Neutrophil (primary cell): ENCODE measurements around the gene CCL28.
"Not testable (repeated sequence)": the region's sequence is repeated elsewhere in the genome, so short reads cannot be mapped to it uniquely, and the experiment has no call there.

Experiments used
- H3K27ac ChIP-seq: fragments of 200-600 bp; sonication (generic); 2 replicates; pipeline ENCODE4 v1.5.1; 2016; ENCODE audit warnings: mild to moderate bottlenecking, moderate library complexity
- H3K27me3 ChIP-seq: fragments of 200-600 bp; sonication (generic); 2 replicates; pipeline ENCODE4 v1.6.0; 2016; ENCODE audit warnings: mild to moderate bottlenecking
- H3K36me3 ChIP-seq: fragments of 200-600 bp; sonication (generic); 2 replicates; pipeline ENCODE4 v1.5.1; 2017
- H3K4me1 ChIP-seq, 2 experiments: fragments of 200-600 bp in 1 of 2; sonication (generic) in 1 of 2; 1 replicate in 1 of 2; 2 replicates in 1 of 2; pipeline versions ENCODE4 v1.5.1 to v1.6.1; 2013 to 2016; ENCODE audit warnings: low read depth in 1 of 2, low read length in 1 of 2, mild to moderate bottlenecking in 1 of 2, moderate library complexity in 1 of 2; ENCODE audit not compliant: control insufficient read depth in 1 of 2, insufficient read depth in 1 of 2
- H3K4me3 ChIP-seq, 2 experiments: fragments of 200-600 bp in 1 of 2; sonication (generic) in 1 of 2; 1 replicate in 1 of 2; 2 replicates in 1 of 2; pipeline ENCODE4 v1.5.1; 2013 to 2016; ENCODE audit warnings: low read depth in 1 of 2, low read length in 1 of 2, mild to moderate bottlenecking in 1 of 2, moderate library complexity in 1 of 2
- H3K9me3 ChIP-seq: fragments of 200-600 bp; sonication (generic); 2 replicates; pipeline ENCODE4 v1.5.1; 2016
- TF ChIP-seq, protein P1 (sequence below): fragments of 200-600 bp; sonication (generic); IDR thresholded peaks from 2 replicates; pipeline ENCODE4 v1.5.1; 2016; ENCODE audit warnings: antibody characterized with exemption

CCL28 gene

DNA sequence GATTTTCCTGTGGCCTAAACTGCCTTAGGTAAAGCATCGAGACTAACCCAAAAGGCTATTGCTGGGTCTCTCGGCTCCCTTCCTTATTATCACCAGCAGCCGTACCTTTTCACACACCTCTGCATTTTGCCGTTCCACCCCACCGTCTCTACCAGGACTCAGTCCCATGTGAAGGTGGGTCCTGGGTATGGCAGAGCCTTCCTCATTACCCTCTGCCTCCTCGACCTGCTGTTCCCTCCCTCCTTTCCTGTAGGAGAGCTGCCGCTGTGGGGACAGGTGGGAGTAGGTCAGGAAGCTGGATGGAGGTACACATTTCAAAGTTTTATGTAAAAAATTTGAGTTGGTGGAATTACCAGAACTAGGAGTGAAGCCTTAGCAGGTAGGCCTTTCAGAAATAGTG is 1.8 kb downstream of the CCL28 start:
- Histone ChIP-seq H3K4me1 (no peaks in the 10 kb centered on the region), H3K36me3 (no peaks in the 10 kb centered on the region), H3K27me3 (no peaks in the 10 kb centered on the region), H3K27ac (no peak overlapping the region), H3K9me3 (no peaks in the 10 kb centered on the region), H3K4me3 (no peak overlapping the region)
- TF ChIP-seq, protein P1, sequence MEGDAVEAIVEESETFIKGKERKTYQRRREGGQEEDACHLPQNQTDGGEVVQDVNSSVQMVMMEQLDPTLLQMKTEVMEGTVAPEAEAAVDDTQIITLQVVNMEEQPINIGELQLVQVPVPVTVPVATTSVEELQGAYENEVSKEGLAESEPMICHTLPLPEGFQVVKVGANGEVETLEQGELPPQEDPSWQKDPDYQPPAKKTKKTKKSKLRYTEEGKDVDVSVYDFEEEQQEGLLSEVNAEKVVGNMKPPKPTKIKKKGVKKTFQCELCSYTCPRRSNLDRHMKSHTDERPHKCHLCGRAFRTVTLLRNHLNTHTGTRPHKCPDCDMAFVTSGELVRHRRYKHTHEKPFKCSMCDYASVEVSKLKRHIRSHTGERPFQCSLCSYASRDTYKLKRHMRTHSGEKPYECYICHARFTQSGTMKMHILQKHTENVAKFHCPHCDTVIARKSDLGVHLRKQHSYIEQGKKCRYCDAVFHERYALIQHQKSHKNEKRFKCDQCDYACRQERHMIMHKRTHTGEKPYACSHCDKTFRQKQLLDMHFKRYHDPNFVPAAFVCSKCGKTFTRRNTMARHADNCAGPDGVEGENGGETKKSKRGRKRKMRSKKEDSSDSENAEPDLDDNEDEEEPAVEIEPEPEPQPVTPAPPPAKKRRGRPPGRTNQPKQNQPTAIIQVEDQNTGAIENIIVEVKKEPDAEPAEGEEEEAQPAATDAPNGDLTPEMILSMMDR, result no peak

DNA sequence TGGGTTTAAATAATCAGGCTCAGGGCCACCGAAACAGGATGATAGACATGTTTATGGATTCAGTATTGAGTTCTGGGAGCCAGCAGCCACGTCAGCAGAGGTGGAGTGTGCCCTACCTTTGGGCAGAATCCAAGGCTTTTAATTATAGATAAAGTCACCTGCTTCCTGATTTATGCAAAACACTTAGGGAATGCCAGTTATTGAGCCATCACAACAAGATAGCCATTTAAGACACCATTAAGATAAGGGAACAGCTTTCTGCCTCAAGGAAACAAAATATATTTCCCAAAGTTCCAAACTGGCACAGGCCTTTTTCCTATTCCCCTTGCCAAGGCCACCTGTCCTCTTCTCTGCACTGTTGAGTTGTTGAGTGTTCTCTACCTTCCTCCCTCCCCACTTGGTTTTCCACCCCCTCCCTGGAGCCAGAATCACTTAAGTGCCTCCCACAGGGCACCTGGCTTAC is 2.4 kb downstream of the CCL28 start:
- H3K9me3 ChIP-seq, result no peaks in the 10 kb centered on the region
- TF ChIP-seq, protein P1, result no peak
- no peak overlapping the region for H3K27ac ChIP-seq
- no peak overlapping the region for H3K4me3 ChIP-seq
- H3K4me1 ChIP-seq, result no peaks in the 10 kb centered on the region
- no peaks in the 10 kb centered on the region for H3K36me3 ChIP-seq
- no peaks in the 10 kb centered on the region for H3K27me3 ChIP-seq

DNA sequence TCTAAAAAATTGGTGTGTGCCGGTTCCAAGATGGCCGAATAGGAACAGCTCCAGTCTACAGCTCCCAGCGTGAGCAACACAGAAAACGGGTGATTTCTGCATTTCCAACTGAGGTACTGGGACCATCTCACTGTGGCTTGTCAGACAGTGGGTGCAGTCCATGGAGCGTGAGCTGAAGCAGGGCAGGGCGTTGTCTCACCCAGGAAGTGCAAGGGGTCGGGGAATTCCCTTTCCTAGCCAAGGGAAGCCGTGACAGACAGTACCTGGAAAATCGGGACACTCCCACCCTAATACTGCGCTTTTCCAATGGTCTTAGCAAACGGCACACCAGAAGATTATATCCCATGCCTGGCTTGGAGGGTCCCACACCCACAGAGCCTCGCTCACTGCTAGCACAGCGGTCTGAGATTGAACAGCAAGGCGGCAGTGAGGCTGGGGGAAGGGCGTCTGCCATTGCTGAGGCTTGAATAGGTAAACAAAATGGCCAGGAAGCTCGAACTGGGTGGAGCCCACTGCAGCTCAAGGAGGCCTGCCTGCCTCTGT is 9.6 kb downstream of the CCL28 start:
- not testable (repeated sequence) for H3K27ac ChIP-seq, H3K27me3 ChIP-seq, H3K9me3 ChIP-seq

DNA sequence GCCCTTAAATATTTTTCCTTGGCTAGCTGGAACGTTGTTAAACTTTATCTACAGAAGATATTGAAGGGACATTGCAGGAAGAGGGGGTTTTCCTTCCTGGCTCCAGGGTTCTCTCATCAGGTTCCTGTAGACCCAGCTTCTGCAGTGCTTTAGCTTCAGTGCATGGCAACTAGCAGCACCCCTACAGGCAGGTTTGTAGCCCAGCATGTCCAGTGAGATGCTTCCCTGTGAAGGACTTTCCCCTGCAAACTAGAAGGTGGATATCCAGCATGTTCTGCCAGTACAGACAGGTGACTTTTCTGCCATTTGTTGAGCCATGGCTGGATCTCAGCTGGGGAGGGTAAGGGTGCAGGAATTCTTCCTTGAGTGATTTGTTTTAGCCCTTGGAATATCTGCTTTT is 10.4 kb downstream of the CCL28 start:
- Histone ChIP-seq H3K36me3 (no peaks in the 10 kb centered on the region), H3K4me3 (no peak overlapping the region), H3K27ac (no peak overlapping the region), H3K4me1 (peaks cover 4 to 6% of the 10 kb centered on the region in 2 experiments), H3K27me3 (no peaks in the 10 kb centered on the region), H3K9me3 (no peaks in the 10 kb centered on the region)
- TF ChIP-seq, protein P1, result no peak

More for the DNA sequence above, 9.6 kb downstream of the CCL28 start:
- not testable (repeated sequence) for H3K4me1 ChIP-seq, H3K4me3 ChIP-seq, H3K36me3 ChIP-seq

DNA sequence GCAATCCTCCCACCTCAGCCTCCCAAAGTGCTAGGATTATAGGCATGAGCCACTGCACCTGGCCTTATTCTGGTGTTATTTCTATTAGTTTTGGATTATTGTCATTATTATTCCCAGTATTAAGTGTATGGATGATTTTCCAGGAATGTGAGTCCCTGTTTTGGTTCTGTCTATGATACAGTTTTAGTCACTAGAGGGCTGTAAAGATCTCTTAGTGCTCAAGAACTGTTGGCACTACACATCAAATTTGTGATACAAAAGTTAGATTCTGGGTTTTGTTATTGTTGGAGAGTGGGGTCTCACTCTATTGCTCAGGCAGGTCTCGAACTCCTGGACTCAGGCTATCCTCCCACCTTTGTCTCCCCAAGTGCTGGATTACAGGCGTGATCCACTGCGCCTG is 12.1 kb downstream of the CCL28 start:
- Histone ChIP-seq H3K4me3 (no peak overlapping the region), H3K4me1 (peaks cover 5 to 13% of the 10 kb centered on the region in 2 experiments), H3K9me3 (no peaks in the 10 kb centered on the region), H3K27me3 (no peaks in the 10 kb centered on the region), H3K36me3 (no peaks in the 10 kb centered on the region), H3K27ac (no peak overlapping the region)
- TF ChIP-seq, protein P1, result no peak

DNA sequence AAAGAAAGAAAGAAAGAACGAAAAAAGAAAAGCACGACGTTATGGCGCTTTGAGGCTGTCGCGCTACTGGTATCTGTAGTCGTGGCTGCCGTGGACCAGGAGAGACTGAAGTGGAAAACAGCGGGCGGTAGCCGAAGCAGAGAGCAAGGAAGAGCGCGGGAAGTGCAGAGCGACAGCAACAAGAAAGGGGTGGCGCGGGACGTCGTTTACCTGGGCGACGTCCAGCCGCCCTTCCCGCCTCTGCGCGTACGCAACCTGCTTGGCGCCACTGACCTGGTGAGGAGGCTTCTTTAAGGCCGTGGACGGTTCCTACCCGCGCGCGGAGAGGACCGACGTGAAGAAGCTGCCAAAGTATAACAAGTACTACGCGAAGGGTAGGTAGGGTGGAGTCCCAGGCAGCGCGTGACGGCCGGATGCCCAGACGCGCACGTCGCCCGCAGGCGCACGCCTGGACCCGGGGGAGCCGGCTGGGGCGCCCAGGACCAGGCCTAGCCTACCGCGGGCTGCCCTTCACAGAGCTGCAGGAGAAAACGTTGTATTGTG is 15.4 kb downstream of the CCL28 start:
- TF ChIP-seq, protein P1, result no peak
- H3K4me1 ChIP-seq, result peaks cover 5 to 13% of the 10 kb centered on the region in 2 experiments
- no peaks in the 10 kb centered on the region for H3K9me3 ChIP-seq
- H3K36me3 ChIP-seq, result no peaks in the 10 kb centered on the region
- no peaks in the 10 kb centered on the region for H3K27me3 ChIP-seq
- peak overlapping the region; percentile 52 to 58 for H3K4me3 ChIP-seq
- H3K27ac ChIP-seq, result no peak overlapping the region
